Gastrocnemius medialis (tissue), 4 donors: ENCODE results near the gene MARF1.

Experiments used
- CTCF ChIP-seq, 5 experiments: fragments of 450-650 bp in 3 of 5; fragments of 200-600 bp in 2 of 5; sonication (generic) in 2 of 5; IDR thresholded peaks in 4 of 5; conservative IDR thresholded peaks in 1 of 5; 1 replicate in 4 of 5; 2 replicates in 1 of 5; pipeline ENCODE4 v1.5.1; 2016 to 2019; ENCODE audit warnings: antibody characterized with exemption in 5 of 5, mild to moderate bottlenecking in 3 of 5, moderate library complexity in 3 of 5
- POLR2A ChIP-seq, 2 donors: fragments of 450-650 bp; IDR thresholded peaks; one replicate each; pipeline ENCODE4 v1.6.1; 2017; ENCODE audit warnings: antibody characterized with exemption in 2 of 2, mild to moderate bottlenecking in 2 of 2, moderate library complexity in 2 of 2

DNA sequence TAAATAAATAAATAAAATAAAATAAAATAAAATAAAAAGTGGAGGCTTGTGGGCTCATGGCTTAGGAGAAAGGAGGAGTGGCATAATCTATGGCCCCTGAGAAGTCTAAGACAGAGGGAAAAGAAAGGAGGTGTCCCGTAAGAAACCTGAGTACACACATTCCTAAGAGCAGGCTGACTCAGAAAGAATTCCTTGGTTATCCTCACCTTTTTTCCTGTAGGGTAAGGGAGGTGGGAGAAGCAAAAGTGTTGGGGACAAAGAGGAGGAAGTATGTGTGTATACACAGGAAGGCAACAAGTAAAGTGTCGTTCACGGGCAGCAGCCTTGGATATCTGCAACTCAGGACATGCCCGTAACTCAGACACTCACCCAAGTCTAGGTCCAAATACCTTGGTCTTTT is 29.3 kb downstream of the MARF1 start:
- TF ChIP-seq CTCF (IDR thresholded peaks at IDR 0.05 in 4 of 5, conservative IDR thresholded peaks at IDR 0.05 in 1 of 5) (no peak), POLR2A (IDR thresholded peaks at IDR 0.05) (no peak)
